HG03175 (cell line): ENCODE results near the gene CDK14.

Experiments used
- ATAC-seq: cut with Tn5 transposase; IDR thresholded peaks from one replicate; pipeline ENCODE4 v1.9.1; 2021; ENCODE audit warnings: mild to moderate bottlenecking, moderate library complexity; ENCODE audit not compliant: unreplicated experiment

CDK14 gene

DNA sequence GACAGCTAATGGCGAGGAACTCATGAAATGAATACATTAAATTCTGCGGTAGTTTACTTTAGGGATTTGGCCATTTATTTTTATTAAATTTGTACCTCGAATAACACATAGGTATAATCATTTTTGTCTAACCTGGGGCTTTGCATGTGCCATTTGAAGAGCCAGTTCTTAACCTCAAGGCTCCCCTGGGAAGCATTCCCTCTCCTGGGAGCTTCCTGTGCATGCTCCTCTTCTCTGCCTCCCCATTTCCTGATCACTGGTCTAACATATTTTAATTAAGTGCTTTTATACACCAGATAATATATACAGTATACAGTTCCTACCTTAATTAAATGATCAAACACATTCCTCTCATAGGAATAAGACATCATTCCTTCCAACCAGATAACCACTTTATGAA is 484.2 kb downstream of the CDK14 start:
- ATAC-seq = no peak

DNA sequence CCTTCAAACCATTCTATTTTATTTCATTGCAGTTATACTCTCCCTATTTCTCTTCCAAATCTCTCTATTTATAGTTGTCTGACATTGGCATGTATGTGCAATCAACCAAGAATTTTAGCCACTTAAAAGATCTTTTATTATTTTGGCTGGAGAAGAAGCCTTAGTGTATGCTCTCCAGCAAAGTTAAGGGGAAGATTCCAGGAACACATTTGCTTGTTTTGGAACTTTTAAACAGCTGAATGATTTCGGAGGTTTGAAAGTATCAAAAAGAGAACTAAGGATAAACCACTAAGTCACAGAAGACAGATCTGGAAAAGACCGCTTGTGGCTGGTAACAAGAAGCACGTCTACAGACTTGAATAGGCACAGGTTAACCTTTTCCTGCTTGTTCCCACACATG is 485.9 kb downstream of the CDK14 start:
- no peak for ATAC-seq

DNA sequence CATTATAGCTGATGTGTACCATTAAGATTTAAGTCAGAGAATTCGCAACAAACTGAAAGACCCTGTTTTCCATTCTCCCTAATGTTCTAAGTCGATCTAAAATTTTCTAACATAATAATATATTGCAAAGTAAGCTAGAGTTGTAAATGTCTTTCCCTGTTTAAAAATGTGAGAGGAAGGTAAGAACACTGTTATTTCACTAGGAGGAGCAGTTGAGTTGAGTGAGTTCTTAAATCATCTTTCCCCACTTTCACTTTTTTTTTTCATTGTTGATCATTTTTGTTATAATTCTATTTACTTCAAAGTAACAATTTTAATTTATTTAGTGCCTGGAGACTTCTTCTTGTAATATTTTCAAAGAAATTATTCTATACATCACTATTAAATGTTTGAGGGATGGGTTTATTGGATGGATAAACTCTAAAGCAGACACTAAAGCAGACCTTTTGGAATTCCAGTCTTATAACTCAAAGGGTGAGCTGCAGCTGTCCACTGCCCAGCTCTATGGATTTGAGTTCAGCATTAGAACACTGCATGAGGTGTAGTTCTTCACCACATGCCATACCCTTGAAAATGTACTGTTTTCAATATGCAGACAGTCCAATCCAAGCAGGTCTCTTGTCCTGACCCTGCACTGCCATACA is 486.9 kb downstream of the CDK14 start:
- no peak for ATAC-seq

DNA sequence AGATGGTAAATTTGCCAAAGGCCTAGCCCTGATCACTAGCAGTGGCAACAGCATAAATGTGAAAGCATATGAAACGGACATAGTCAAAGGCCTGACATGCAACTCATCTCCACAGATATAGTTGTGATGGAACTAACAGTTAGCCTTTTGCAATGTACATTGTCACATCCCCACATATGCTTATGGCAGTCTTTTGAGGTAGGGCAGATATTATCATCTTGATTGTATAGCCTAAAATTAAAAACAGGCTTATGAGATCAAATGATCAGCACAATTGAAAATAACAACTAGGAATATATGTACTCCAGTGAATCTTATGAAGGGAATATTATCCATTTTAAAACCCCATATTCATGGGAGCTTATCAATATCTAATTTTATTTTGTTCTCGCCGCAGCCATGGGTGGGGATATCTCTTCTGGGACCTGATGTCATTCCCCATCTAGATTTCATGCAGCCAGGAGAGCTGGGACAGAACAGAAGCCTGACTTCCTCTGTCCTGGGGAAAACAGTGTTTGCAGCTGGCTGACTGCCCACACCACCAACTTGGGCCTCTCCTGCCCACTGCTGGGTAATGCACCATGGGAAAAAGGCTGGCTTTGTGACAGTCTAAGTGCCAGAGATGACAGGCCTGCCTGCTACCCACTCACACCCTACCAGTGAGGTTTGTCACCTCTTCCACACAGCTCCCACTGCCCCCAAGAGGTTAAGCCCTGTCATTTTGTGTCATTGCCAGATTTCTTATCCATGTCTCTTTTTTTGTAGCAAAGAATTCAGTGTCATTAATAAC is 487.9 kb downstream of the CDK14 start:
- ATAC-seq = no peak

DNA sequence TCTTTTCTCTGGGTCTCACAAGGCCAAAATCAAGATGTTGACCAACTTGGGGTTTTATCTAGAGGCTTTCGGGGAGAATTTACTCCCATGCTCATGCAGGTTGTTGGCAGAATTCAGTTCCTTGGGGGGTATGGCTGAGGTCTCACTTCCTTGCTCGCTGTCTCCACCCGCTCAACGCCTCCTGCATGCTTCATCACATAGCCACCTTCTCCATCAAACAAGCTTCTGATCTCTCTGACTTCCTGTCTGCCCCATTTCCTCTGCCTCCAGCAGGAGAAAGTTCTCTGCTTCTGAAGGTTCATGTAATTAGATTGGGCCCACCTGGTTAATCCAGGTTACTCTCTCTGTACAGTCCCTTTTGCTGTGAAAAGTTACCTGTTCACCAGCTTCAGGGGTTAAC is 489.1 kb downstream of the CDK14 start:
- ATAC-seq = no peak

DNA sequence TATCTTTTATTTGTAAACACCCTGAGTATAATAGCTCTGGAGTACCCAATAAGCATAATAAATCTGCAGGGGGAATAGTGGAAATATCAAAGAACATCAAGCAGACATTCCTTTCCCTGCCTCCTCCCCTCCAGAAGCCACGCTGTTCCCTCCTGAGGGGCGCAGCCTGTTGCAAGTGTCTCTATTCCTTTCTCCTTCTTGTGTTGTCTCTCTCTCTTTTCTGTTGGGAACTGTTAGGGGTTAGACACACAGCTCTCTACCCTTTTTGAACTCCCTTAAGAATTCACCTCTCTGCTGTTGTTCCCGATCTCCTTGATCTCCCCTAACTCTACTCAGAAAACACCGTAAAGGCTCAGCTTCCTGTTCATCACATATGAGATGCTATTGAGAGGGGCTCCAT is 490.1 kb downstream of the CDK14 start:
- no peak for ATAC-seq

DNA sequence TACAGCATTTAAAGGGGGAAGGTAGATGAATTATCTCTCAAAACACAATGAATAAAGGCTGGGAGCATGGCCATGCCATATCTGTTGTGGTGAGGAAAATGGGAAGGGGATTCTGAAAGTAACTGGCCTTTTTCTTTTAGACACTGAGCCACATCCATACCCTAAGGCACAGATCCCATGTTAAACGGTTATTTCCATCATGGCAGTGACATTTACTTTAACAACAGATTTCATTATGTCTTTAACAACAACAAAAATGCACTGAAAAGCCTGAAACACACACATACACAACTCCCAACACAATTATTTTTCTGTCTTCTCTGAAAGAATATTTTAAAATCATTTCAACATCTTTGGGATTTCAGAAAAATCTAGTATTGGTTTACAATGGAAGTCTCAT is 492.0 kb downstream of the CDK14 start:
- ATAC-seq = no peak

DNA sequence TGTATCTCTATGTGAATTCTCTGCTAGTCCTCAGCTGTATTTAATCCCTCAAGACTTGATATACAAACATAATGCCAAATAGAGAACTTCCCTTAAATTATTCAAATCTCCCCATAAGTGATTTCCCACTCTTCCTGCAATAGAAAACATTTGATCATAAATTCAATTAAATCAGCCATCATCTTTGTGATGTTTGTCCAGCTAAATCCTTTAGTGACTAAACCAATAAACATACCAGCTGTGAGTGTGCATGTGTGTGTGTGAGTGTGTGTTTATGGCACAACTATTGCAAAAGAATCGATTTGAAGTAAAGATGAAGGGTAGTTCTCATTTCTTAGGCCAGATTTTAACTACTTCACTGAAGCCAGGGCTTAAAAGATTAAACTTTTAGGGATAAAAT is 492.6 kb downstream of the CDK14 start:
- no peak for ATAC-seq

DNA sequence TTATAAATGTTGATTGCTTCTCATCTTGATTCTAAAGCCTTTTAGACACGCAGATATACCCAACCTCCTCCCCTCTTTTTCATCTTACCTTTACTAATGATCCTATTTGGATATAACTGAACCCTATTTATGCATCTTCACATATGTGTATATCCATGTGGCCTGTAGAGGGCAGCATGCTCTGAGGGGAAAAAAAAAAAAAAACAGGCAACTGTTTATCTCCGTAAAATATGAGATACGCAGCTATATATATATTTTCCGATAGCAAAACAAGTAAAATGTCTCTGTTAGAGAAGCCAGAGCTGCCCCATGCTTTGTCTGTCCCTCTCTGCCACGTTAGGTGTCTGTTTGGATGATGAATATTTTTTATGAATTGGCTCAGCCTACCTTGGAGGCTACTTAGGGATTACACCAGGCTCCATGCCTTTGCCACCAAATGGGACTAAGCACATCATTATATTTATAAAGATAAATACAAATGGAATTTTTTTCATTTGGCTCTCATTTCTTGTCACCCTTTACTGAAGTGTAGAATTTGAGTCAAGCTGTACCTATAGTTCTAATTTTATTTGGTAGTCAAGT is 493.4 kb downstream of the CDK14 start:
- ATAC-seq = peak; percentile 81

DNA sequence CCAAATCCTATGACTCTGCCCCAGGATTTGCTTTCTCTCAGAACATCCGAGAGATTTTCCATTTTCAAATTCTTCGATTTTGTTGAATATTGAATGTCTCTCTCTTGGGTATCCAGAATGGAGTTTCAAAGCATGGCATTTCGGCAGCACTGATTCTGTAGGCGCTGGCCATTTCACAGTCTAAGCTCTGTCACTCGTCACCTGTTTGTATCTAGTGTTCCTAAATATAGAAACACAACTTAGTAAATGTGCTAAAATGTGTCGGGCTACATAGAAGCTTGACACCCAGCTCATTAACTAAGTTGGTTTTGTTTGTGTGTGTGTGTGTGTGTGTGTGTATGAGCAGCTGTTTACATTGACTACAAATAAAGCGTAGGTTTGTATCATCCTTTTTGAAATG is 494.6 kb downstream of the CDK14 start:
- ATAC-seq = no peak

DNA sequence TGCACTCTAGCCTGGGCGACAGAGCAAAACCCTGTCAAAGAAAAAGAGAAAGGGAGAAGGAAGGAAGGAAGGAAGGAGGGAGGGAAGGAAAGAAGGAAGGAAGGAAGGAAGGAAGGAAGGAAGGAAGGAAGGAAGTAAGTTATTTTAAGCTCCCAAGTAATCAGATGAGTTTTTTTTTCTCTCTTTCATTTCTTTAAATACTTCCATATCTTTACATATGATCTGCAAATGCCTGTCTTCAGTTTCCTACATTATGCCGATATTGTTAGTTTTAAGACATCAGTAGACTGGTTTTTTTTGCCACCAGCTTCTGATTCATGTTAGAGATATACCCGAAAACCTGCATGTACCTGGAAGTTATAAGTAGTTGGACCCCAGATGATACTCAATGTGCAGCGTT is 495.5 kb downstream of the CDK14 start:
- ATAC-seq = no peak

DNA sequence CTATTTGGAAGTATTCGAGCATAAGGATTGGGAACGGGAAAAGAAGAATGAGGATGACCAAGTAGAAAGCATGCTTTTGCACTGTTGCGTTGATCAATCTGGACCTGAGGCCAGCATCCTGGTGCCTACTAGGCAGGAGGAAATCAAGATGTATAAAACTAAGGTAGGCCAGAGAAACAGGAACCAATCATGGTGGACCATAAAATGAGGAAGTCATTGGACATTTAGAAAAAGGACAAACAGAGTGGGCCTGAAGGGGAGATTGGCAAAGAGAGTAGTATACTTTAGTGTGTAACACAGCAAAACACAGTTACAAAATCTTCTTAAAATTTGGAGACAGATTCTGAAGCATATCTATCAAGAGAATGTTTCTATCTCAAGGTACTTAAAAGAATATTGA is 497.1 kb downstream of the CDK14 start:
- no peak for ATAC-seq

DNA sequence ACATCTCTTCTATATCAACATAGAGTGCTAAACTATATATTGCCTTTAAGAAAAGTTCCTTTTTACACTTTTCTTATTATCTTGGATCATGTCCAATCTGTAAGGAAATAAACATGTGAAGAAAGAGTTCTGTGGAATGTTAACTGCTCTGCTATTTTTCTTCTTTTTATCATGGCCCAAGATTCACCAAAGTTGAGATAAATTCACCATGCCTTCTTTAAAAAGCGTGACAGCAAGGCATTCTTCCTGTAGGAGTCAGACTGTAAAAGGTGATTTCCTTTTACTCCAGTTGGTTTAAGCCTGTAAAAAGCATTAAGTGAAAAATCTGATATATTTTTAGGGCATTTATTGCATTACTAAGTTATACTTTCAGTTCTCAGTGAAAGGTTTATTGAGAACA is 502.4 kb downstream of the CDK14 start:
- no peak for ATAC-seq

DNA sequence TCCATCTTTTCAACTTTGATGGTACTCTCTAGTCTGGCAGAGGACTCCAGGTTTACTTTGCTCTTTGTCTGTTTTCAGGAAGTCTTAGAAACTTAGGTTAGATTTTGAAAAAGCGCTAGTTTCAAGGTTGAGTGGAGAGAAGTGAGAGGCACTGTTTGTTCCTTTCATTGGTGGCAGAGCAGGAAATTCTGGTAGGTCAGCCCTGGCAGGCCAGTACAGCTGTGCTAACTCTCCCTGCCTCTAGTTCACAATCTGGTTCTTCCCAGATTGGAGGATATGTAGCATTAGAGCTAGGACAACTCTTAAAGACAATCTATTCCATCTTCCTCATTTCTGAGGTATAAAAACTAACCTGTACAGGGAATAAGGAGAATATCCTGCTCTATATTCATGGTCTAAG is 507.2 kb downstream of the CDK14 start:
- no peak for ATAC-seq

DNA sequence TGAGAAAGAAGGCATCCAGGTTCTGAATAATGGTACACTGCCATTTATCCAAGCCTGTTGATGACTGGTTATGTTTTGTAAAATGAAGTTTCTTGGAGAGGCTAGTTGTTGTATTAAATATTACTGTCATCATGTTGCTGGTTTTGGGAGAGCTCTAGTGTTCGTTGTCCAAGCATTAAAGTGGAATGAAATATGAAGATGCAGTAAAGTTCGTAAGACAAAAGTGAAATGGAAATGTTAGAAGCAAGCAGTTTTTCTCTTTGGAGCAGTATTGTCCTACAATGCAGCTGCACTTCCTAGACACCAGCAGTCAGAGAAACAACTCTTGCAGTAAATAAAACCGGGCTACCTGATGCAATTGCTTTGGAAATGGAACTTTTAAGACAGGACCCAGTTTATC is 511.3 kb downstream of the CDK14 start:
- no peak for ATAC-seq

DNA sequence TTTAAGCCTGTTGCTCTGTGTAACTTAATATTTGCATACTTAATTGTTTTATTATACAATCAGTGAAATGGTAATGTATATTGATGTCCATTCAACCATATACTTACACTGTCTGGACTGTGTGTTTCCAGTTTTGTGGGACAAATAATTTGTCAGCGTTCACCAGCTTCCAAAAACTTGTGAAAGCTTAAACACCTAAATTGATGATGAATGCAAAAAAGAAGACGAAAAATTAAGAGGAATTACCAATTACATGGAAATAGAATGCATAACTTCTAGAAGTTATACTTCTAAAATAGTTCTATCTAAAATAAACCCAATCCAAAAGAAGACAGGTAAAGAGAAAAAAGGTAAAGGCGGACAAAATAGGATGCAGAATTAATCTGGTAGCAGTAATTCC is 513.1 kb downstream of the CDK14 start:
- no peak for ATAC-seq

DNA sequence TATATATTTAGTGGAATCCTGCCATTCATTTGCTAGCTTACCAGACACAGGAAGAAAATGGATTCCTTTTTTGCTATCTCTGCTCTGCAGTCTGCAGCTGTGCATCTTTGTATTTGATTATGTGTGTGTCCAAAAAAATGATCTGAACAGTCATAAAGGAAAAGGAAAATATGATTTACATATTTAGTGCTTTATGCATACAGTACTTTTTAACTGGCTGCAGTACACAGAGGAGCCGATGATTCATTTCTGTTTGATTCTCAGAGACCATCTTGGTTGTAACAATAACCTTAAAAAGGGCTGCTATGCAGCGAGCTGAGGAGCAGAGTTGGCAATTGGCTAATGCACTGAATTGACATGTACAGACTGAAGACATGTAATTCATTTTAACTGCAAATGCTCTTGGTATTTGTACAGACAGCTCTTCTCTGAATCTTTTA is 516.8 kb downstream of the CDK14 start:
- ATAC-seq = no peak

DNA sequence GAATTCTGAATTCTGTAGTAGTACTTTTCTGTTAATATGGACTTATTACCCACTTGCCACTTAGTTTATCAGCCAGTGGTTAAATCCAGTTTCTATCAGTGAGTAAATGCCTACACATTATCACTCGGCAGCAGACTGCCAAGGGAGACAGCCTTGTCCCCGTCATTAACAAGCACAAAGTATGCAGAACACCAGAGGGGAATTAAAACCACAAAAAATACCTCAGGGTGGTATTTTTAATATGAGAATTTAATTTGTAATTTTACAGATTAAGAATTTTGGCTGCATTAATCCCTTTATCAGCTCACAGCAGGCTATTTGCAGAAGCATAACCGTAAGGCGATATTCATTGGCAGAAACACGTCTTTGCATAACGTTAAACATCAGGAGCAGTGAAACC is 518.1 kb downstream of the CDK14 start:
- ATAC-seq = no peak

DNA sequence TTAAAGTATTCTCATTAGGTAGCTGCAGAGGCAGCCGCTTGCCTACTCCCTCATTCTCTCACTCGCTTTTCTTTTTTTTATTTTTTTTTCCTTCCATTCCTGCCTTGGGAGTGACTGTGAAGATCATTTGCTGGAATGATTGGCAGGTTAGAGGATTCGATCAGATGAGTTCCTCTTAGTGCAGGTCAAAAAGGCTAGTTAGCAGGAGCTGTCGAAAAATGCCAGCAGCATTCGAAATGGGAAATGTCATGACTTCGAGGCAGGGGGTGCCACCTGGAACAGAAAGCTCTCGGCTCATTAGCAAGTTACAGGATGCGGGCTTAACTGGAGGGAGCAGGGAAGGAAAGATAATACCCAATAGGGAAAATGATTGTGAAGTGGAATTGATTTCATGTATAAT is 530.6 kb downstream of the CDK14 start:
- ATAC-seq = no peak

DNA sequence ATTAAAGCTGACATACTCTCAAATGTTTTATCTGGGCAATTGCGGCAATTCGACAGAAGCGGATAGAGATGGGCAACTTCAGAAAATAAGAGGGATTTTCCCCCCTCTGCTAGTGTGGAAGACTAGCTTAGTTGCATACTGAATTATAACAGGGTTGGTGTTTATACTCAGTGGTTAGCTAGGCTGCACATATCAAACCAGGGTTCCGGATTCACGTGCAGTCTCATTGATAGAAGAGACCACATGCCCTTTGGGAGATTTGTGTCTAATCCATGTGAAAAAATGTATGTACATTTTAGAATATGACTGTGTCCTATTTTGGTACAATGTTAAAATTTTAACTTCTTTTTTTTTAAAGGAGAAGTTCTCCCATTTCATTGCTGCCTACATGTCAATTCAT is 531.2 kb downstream of the CDK14 start:
- no peak for ATAC-seq

DNA sequence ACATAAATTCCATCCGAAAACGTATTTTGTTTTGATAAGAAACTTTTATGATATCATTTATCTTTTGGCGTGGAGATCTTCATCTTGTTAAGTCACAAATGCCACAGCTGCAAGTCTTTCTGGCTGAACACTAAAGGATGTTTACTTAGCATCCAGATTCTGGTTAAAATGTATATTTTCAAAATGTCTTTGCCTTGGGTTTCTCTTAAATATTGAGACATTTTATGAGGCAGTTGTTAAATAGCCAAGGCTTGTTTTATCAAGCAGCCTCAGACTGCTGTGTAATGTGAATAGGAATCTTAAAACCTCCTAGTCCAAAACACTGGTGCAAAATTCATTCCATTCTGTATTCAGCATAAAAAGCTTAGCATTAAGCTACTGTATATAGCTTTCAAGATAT is 531.8 kb downstream of the CDK14 start:
- no peak for ATAC-seq

DNA sequence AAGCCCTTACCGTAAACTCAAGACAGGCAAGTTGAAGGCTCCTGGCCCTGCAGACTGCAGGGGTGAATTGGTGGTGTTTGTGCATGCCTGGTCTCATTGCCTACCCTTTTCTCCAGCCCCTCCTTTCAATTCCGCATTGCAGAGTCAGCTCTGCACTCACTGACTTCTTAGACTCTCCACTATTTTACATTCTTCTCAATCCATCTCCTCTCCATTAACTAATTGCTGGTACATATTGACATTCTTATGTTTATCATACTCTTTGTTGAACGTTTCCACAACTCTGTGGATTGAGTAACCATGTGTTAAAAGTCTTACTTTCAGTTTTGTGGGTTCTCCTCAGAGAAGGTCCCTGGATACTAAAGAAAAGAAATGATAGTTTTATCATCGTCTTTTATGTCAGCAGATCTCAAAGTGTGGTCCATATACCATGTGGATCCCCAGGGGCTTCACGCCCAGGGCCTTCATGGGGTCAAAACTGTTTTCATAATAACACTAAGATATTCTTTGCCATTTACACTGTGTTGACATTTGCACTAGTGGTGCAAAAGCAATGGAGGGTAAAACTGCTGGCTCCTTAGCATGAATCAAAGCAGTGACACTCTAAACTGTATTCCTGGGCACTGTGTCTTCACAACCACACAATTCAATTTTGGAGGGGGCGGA is 532.7 kb downstream of the CDK14 start:
- peak; percentile 49 for ATAC-seq
